Inflammatory macrophage (primary cell): ENCODE measurements around the gene TIFAB.

Source experiments
- DNase-seq, 2 donors: peaks; one replicate each; pipeline ENCODE4 v3.0.0-alpha.2; 2020 to 2022

Gene TIFAB

DNA sequence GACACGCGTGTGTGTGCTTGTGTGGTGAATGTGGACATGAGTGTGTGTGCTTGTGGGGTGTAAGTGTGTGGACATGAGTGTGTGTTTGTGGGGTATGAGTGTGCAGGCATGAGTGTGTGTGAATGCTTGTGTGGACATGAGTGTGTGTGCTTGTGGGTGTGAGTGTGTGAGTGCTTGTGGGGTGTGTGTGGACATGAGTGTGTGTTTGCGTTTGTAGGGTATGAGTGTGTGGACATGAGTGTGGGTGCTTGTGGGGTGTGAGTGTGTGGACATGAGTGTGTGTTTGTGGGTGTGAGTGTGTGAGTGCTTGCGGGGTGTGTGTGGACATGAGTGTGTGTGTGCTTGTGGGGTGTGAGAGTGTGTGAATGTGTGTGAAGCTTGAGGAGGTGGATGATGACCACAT lies 29.8 kb upstream of the TIFAB start:
- DNase-seq: no peak

- peak; percentile 83 to 86 for DNase-seq
Measured at GRCh38 chr5:135481387-135481786, 29.2 kb upstream of the TIFAB start.

GRCh38 chr5:135480511-135480910 lies 28.4 kb upstream of the TIFAB start:
- no peak for DNase-seq

- DNase-seq: no peak
Measured at GRCh38 chr5:135478938-135479337, 26.8 kb upstream of the TIFAB start.

DNA sequence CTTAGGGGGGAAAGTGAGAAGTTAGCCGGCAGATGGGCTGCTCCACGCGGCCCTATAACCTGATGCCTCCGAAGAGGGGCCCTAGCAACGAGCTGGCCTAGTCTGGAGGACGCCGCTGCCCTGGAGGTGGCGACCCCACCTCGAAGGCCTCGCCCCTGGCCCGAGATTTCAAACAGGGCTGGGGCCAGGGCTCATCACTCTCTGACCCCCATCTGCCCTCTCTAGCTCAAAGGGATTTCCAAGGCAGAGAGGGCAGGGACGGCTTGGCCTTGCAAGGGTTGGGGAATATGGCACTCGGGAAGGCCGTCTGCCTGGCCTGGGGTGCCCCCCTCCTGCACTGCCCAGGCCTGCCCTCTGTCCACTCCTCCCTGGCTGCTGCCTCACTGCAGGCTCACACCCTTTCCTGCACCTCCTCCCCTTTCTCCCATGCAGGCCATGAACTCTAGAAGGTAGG lies 25.5 kb upstream of the TIFAB start:
- no peak for DNase-seq

DNA sequence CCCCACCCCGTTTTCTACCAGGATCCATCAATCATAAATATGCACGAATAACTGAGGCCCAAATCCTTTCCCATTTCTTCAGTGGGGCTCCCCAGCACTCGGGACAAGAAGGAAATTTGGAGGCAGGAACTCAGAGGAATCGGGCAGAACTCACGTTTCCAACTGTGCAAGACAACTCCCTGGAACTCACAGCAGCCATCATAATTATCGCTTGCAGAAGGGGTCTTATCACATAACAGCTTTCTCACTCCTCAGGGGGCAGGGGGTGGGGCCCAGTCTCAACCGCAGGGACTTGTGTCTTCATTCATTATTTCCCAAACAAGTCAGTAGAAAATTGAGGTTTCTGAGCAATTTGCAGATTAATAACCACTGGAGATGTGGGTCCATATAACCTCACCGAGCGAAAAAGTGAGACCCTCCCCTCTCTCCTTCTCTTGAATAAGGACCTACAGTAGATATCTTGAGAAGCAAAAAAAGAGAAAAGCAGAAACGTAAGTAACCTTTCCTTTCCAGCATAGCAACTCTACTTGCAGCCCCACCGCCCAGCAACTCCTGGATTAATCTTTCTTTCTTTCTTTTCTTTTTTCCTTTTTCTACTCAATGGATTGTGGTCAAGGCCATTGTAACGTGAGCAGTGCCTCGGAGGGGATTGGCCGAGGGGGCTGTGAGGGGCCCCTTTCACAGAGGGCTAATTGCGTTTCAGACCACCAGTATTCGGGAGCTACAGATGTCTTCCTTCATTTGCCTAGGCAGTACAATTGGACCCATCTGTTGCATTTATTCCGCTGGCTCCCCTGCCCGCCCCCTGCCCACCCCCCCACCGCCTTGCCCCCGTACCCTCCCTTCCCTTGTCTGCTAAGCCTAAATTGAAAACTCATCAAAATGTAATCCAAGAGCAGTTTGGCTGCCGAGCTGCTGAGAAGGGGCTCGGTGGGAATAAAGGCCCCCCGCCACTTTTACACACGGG lies 24.7 kb upstream of the TIFAB start:
- no peak for DNase-seq

- no peak for DNase-seq
Measured at GRCh38 chr5:135473956-135474670, 22.0 kb upstream of the TIFAB start.

DNA sequence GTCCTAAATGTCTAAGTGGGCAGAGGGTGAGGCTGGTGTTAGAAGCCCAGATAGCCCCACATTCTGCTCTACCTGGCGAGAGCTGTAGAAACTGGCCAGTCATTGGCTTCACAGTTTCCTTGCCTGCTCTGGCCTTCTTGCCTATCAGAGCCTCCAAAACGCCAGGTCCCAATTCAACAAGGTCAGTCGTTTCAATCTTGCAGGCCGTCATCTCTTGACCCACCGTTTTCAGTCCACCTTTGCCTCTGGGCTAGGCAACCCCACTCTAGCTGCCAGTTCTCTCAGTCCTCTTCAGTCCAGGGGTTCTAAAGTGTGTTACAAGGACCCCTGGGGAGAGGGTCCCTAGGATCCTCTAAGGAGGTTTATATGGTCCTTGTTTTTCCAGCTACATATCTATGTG lies 20.0 kb upstream of the TIFAB start:
- DNase-seq: no peak

DNA sequence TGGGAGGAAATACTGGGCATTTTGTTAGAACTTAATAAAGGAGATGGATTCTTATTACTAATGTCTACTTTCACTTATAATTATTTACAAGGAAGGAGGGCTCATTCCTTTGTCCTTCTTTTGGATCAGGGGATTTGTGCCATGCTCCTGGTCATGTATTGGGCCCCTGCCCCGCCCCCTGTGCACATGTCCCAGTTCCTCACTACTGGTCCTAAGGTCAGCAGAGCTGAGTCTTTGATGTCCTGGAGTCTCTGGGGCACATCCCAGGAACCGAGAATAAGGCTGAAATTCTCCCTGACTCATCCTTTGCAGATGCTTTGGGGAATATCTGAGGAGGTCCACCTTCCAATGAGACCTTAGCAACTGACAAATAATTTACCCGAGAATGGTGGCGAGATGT lies 19.6 kb upstream of the TIFAB start:
- DNase-seq: no peak

- DNase-seq: no peak
Measured at GRCh38 chr5:135469911-135470310, 17.8 kb upstream of the TIFAB start.

GRCh38 chr5:135468541-135468940 lies 16.4 kb upstream of the TIFAB start:
- DNase-seq: no peak

DNA sequence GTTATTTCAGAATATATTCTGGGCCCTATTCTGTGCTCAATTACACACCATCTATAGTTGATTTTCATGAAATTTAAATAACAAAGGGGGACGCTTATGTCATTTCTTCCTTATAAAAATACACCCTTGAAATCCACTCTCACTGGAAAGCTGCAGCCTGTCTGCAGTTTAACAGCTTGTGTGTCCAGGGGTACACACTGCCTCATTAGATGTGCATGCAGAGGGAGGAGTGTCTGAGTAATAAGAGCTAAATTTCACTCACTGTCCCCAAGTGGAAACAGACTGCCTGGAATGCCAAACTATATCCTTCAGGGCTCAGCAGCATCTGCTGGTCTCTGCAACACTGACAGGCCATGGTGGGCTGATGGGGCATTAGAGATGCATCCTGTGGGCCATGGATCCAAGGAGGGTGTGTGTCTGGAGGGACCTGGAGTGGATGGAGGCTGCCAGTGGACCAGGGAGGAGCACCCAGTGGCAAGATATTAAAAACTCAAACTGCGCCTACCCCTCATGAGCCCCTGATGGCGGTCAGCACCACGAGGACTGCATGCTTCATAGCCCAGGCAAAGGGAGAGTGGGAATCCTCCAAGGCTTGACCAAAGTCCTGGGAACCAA lies 15.8 kb upstream of the TIFAB start:
- no peak for DNase-seq

DNA sequence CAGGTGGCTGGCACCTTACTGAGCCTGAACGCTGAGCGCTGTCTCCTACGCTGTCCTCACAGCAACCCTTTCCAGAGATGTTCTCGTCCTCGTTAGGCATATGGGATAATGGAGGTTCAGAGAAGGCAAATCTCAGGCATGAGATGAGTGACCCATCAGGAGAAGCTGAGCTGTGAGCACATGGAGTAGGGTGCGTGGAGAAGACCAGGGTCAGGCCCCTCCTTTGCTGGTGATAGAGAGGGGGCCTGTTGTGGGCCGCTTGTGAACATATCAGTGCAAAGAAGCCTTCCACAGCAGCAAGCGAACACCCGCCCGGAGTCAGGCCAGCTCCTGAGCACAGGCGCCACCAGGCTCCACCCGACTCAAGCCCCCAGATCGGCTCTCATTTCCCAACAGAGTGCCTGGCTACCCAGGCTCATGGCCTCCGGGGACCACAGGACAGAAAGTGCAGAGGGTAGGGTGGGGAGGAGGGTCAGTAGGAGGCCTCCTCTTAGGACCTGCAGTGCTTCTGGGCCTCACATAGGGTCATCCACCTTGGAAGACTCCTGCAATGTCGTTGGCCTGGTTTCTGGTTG lies 15.0 kb upstream of the TIFAB start:
- DNase-seq: no peak

GRCh38 chr5:135466178-135467050 lies 14.3 kb upstream of the TIFAB start:
- peak; percentile 78 to 79 for DNase-seq

GRCh38 chr5:135465391-135466122 lies 13.4 kb upstream of the TIFAB start:
- DNase-seq: no peak

- DNase-seq: peak; percentile 73 to 75
Measured at GRCh38 chr5:135462304-135462703, 10.2 kb upstream of the TIFAB start.

- DNase-seq: no peak
Measured at GRCh38 chr5:135461481-135462151, 9.5 kb upstream of the TIFAB start.

DNA sequence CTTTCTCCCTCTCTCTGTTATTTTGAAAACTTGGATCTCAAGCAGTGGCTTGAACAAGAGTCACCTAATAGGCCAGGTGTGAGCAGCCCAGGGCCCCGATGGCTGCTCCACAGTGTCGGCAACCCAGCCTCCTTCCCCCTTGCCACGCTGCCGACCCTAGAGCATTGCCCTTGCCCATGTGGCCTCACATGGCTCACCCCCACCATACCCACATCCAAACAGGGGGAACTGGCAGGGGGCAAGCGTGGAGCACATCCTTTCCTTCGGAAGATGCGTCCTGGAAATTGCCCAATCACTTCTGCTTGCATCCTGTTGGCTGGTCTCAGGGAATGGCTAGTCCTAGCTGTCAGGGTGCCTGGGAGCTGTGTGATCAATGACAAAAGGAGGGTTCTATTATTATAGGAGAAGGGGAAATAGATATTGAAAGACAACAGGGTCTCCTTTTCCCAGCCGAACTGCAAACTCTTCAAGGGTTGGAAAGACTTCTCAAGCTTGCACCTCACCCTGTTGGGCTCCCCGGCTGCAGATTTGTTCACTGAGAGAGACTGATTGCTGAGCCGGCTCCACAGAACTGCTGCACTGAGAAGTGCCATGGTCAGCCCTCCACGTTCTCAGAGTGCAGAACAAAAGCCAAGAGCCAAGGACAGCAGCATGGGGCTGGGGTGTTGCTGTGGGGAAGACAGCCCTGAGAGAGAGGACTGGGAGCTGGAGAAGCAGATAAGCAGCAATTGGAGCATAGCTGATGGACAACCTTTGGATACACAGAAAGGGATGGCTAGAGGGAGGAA lies 8.3 kb upstream of the TIFAB start:
- no peak for DNase-seq

- DNase-seq: no peak
Measured at GRCh38 chr5:135458921-135459331, 6.8 kb upstream of the TIFAB start.

GRCh38 chr5:135458356-135458755 lies 6.2 kb upstream of the TIFAB start:
- DNase-seq: no peak
